Kidney glomerular epithelial cell (primary cell): ENCODE data around the gene SPACA6.
A peak's percentile ranks its signal among the peaks of the same experiment; 100 is the strongest.
"Not testable (repeated sequence)": the region's sequence is repeated elsewhere in the genome, so short reads cannot be mapped to it uniquely, and the experiment has no call there.

Experiments
- DNase-seq: peaks from one replicate; lab custom pipeline; 2025; lab: John Stamatoyannopoulos, UW

The SPACA6 gene

DNA sequence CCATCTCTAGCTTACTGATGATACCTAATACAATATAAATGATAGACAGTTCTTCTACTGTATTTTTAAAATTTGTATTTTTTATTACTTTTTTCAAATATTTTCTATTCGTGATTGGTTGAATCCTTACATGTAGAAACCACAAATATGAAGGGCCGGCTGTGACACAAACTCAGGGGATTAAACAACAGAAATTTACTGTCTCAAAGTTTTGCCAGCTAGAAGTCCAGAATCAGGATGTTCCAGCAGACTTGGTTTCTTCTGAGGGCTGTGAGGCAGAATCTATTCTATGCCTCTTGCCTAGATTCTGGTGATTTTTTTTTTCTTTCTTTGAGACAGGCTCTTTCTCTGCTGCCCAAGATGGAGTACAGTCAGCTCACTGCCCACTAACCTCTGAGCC, 44.8 kb downstream of the SPACA6 start:
- DNase-seq, result no peak

DNA sequence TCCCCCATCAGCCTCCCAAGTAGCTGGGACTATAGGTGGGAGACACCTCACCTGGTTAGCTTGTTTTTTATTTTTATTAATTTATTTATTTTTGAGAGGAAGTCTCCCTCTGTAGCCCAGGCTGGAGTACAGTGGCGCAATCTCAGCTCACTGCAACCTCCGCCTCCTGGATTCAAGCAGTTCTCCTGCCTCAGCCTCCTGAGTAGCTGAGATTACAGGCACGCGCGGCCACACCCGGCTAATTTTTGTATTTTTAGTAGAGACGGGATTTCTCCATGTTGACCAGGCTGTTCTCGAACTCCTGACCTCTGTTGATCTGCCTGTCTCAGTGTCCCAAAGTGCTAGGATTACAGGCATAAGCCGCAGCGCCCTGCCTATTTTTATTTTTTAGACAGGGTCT, 45.4 kb downstream of the SPACA6 start:
- DNase-seq, result not testable (repeated sequence)

DNA sequence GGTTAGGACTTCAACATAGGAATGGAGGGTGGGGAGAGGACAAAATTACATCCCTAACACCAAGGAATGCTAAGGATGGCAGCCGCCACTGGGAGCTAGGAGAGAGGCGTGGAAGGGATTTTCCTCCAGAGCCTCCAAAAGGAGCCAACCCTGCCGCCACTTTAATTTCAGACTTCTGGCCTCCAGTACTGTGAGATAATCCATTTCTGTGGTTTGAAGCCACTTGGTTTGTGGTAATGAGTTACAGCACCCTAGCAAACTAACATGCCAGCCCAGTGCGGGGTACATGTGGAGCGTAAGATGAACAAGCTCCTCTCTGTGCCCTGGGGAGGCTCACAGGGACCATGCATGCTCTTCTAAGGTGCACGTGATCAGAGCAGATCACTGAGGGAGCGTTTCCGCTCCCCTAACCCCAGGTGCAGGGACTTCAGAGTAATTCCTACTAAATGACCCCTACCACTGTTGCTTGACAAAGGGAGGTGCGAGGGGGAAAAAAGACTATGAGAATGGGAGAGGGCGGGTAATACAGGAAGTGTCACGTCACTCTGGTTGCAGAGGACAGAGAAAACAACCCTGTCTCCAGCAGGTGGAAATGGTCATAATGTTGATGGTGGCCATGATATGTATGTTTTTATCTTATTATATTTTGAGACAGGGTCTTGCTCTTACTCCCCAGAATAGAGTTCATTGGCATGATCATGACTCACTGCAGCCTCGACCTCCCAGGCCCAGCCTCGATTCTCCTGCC, 46.5 kb downstream of the SPACA6 start:
- DNase-seq, result no peak

DNA sequence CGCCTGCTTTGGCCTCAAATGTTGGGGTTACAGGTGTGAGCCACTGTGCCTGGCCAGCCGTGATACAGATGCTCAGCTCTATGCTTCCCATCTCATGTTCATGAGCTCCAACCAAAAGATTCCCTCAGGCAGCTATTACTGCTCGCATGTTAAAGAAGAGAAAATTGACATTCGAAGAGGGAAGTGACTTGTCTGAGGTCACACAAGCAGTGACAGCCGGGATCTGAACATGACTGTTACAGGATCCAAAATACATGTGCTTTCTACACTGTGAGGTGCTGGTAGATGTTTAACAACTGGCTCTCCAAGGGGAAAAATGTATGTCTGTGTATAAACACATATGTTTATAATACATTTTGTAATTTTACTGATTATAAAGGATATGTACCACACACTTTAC, 47.2 kb downstream of the SPACA6 start:
- no peak for DNase-seq

DNA sequence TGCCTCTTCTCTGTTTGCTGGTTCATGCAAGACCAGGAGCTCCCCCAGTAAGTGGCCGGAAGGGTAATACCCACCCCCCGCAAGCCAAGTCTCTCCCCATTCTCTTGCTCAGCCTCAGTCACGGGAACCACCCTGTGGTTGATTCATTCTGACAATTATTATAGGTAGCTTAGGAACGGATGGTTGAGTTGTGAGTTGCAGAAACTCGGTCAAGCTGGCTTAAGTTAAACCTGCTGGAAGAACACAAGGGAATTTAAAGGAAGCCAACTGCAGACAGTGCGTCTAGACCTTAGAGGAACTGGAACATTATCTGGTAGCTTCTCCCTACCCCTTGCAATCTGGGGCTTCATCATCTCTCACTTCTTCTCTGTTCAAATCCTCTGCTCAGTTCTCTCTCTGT, 49.7 kb downstream of the SPACA6 start:
- peak; percentile 28 for DNase-seq

DNA sequence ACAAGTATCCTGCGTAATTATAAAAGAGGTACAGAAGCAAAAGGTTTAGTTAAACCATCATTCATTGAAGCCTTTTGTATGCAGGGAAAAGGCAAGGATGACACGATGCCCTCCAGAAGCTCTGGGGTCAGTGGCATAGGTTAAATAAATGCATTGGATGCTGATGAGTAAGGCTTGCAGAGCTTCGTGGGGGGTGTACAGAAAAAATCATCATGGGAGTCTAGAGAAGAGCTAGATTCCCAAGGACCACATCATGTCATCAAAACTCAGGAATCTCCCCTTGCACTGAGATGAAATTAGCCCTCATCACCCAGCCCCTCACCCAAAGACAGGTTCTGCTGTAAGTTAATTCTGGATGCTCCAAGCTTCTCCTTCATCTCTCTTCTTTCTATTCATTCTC, 50.3 kb downstream of the SPACA6 start:
- DNase-seq, result no peak

DNA sequence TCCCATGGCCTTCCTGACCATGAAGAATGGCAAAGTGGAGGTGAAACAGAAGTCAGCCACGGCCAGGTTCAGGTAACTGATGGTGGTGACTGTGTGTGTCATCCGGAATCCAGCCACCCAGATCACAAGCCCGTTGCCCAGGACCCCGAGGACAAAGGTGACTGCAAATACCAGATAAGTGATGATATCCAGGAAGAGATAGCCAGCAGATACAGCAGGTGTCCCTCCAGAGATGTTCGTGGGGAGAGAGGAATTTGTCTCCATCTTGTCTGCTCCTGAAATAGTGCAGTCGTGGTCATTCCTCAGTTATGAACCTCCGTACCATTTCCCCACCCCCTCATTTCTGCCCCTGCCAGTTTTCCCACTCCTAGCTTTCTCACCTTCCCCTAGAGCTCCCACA, 53.6 kb downstream of the SPACA6 start:
- no peak for DNase-seq

DNA sequence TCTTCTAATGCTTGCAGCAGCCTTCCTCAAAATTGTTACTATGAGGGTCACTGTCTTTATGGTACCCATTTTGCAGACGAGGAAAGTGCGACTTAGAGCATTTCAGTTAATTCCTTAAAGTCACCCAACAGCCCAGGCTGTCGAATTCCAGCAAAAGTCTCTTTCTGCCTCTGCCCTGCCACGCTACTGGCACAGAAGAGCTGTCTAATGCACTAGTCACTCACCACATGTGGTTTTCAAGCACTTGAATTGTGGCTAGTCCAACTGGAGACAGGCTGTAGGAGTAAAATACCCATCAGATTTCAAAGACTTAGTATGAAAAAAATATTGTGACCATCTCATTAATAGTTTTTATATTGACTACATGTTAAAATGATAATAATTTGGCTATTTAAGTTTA, 56.8 kb downstream of the SPACA6 start:
- DNase-seq, result no peak

DNA sequence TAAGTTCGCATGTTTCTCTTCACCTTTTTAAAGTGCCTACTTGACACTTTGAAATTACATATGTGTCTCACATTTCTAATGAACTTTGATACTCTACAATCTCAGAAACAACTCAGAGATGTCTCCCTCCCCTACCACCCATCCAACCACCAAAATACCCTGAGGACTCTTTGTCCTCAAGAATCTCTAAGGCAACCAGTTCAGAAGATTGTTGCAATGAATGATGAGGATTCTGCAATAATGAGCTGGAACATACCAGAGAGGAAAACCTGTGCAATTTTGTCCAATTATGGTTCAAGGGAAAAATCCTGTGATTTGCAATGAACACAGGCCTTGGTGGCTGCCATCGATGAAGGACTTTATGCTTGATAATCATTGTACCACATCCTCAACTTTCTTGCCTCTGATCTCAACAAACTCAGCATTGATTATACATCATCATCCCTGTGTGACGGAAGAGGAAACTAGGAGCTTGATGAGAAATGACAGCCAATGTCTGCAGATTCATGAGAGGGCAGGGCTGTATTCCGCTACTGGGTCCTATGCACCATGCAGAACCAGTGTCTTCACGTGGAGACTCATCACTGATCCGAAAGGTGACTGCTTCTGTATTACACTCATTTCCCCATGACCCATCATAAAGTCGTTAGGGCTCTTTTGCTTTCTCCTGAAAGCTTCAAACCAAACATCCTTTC, 57.4 kb downstream of the SPACA6 start:
- no peak for DNase-seq

DNA sequence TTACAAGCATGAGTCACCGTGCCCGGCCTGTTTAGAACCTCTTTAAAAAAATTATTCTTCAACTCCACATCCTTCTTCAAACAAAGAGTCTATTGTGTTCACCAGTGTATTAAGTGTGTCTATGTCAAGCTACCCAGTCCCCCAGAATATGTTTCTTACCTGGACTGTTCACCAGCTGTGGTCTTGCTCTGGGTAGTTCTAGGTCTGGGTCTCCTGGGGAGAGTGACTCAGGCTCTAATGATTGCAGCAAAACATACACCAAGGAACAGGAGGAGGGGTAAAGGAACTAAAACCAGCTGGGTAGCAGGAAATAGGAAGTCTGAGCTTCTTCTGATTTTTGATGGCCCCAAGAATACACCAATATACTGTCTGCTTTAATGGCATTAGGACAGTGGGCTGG, 58.5 kb downstream of the SPACA6 start, which contains the start of gene FPR1:
TSS of gene FPR1 (minus strand) at position 224 of the 400 bp plus-strand sequence. CDS start 4,884 bp downstream, outside the sequence.
- no peak for DNase-seq

DNA sequence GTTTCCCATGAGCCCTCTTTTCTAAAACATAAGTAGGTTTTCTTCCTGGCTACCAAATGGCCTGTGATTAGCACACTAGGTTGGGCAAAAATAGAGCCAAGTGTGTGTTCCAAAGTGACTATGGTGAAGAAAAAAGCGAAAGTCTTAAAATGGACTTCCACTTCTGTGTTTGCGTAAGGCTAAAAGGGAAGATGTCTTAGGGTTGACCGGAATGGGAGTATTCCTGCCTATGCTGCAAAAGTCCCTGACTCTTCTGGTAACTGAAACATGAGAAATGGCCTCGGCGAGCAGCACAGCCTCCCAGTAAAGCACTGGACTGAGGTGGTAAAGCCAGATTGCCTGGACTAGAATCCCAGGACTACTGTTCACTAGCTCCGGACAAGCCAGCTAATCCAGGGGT, 61.0 kb downstream of the SPACA6 start:
- no peak for DNase-seq

DNA sequence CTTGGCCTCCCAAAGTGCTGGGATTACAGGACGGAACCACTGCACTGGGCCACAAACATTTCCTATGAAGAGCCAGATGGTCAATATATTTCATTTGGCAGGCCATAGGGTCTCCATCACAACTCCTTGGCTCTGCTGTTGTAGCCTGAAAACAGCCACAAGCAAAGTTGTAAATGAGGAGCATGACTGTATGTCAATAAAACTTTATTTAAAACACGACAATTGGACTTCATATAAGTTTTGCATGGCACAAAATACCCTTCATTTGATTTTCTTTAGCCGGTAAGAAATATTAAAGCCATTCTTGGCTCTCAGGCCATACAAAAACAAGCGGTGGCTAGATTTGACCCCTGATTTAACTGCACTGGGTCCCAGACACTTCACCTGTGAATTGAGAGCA, 61.6 kb downstream of the SPACA6 start:
- DNase-seq, result no peak
